ENCODE data around the gene LIMD2.

DNA sequence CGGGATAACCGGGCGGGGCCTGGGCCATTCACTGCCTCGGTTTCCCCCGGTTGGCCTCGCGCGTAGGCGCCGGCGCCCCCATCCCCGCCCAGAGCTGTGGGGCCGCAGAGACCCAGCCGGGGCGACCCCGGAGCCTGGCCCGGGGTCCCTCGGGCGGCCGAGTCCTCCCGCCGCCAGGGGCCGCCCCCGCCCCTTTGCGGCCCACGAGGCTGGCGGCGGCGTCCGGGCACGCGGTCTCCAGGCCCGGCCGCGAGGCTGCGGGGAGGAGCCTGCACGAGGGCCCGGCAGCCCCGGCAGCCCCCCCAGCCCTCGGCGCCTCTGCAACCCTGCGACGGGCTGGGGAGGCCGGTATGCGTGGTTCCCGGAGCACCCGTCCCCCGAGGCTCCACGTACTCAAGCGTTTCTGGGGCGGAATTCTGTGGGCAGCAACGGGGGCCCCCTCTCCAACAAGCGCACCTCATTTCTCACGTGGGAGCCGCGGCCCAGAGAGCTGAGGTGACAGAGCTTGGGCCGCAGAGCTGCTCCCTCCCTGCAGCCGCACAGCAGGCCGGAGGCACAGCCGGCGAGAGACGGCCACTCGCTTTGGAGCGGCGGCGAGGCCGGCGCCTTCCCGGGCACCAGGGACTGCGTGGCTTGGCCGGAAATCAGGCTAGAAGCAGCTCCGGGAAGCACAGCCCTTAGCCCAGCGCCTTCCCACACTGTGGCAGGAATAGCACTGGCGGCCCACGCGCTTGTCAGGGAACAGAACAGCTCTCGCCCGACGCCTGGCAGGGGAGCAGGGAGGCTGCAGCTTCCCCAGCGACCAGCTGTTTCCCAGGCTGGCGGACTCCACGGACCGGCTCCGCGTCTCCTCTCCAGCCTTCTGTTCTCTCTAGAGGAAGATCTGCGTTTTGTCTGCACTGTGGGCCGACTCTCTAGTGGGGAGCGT is 867 bp upstream of the LIMD2 start:
- TF ChIP-seq, protein P1, sequence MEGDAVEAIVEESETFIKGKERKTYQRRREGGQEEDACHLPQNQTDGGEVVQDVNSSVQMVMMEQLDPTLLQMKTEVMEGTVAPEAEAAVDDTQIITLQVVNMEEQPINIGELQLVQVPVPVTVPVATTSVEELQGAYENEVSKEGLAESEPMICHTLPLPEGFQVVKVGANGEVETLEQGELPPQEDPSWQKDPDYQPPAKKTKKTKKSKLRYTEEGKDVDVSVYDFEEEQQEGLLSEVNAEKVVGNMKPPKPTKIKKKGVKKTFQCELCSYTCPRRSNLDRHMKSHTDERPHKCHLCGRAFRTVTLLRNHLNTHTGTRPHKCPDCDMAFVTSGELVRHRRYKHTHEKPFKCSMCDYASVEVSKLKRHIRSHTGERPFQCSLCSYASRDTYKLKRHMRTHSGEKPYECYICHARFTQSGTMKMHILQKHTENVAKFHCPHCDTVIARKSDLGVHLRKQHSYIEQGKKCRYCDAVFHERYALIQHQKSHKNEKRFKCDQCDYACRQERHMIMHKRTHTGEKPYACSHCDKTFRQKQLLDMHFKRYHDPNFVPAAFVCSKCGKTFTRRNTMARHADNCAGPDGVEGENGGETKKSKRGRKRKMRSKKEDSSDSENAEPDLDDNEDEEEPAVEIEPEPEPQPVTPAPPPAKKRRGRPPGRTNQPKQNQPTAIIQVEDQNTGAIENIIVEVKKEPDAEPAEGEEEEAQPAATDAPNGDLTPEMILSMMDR (conservative IDR thresholded peaks at IDR 0.05; ENCODE audit: low read depth, low read length), result no peak
- TF ChIP-seq EZH2 (IDR thresholded peaks at IDR 0.05; ENCODE audit: low read length, unreplicated experiment), result no peak

All from PC-3 (cell line).